OCI-LY1 (cell line): ENCODE results near the gene EREG.
"Not testable (repeated sequence)": the region's sequence is repeated elsewhere in the genome, so short reads cannot be mapped to it uniquely, and the experiment has no call there.

Experiments used
- EZH2 ChIP-seq: fragments of 200-600 bp; sonication (generic), shearing (Covaris generic); IDR thresholded peaks from 2 replicates; pipeline ENCODE4 v1.8.0; 2017; ENCODE audit warnings: borderline replicate concordance, mixed run types, mild to moderate bottlenecking, antibody characterized with exemption, low read length, moderate library complexity, mixed read lengths
- TF ChIP-seq, protein P1 (sequence below): fragments of 200-600 bp; sonication (generic), shearing (Covaris generic); IDR thresholded peaks from 2 replicates; pipeline ENCODE4 v1.5.1; 2017; ENCODE audit warnings: mild to moderate bottlenecking, antibody characterized with exemption, low read length, moderate library complexity, mixed read lengths

DNA sequence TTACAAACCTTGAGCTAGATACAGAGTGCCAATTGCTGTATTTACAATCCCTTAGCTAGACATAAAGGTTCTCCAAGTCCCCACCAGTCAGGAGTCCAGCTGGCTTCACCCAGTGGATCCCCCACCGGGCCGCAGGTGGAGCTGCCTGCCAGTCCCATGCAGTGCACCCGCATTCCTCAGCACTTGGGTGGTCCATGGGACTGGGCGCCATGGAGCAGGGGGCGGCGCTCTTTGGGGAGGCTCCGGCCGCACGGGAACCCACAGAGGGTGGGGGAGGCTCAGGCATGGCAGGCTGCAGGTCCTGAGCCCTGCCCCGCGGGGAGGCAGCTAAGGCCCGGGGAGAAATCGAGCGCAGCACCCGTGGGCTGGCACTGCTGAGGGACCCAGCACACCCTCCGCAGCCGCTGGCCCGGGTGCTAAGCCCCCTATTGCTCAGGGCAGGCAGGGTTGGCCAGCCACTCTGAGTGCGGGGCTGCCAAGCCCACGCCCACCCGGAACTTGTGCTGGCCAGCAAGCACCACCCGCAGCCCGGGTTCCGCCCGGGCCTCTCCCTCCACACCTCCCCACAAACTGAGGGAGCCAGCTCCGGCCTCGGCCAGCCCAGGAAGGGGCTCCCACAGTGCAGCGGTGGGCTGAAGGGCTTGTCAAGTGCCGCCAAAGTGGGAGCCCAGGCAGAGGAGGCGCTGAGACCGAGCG, 34.1 kb downstream of the EREG start:
- TF ChIP-seq, protein P1, sequence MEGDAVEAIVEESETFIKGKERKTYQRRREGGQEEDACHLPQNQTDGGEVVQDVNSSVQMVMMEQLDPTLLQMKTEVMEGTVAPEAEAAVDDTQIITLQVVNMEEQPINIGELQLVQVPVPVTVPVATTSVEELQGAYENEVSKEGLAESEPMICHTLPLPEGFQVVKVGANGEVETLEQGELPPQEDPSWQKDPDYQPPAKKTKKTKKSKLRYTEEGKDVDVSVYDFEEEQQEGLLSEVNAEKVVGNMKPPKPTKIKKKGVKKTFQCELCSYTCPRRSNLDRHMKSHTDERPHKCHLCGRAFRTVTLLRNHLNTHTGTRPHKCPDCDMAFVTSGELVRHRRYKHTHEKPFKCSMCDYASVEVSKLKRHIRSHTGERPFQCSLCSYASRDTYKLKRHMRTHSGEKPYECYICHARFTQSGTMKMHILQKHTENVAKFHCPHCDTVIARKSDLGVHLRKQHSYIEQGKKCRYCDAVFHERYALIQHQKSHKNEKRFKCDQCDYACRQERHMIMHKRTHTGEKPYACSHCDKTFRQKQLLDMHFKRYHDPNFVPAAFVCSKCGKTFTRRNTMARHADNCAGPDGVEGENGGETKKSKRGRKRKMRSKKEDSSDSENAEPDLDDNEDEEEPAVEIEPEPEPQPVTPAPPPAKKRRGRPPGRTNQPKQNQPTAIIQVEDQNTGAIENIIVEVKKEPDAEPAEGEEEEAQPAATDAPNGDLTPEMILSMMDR: not testable (repeated sequence)
- TF ChIP-seq EZH2: not testable (repeated sequence)
